Stimulated activated CD4-positive, alpha-beta T cell treated with anti-CD3 and anti-CD28 coated beads, Interleukin-2, amount 100 ng/mL, for 24 hours (primary cell): ENCODE data around the gene SLC2A3.
"Not testable (repeated sequence)": the region's sequence is repeated elsewhere in the genome, so short reads cannot be mapped to it uniquely, and the experiment has no call there.

ENCODE experiments used
- DNase-seq, 2 donors: peaks; one replicate each; pipeline ENCODE4 v3.0.0-alpha.2; 2020

SLC2A3 gene

DNA sequence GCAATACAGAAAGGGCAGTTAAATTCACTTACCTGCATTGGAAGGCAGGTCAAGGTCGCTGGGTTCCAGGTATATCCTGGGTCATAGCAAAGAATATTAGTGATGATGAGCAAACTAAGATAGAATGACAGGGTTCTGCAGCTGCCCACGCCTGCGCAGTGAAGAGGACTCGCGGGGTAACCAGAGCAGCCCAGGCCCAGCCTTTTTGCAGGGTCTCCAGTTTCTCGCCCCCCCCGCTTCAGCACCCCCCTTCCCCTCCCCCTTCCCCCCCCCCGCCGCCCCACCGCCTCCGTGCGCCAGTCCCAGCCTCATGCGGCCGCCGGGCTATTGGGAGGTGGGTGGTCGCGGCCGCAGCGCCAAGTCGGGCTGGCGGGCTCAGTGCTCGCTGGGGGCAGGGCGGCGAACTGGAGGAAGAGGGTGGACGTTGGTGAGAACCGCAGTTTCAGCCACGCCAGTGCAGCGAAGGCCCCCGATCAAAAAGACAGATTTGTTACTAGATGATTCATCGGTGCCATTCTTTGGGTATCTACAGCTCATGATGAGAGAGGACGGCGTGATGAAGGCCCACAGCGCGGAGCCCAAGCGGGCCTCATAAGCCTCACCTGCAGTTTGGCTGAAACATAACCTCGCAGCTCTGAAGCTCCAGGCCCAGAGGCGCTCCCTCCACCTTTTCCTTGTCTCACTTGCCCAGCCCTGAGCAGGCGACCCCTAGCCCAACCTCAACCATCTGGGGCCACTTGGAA lies 20.2 kb downstream of the SLC2A3 start:
- peak in 1 of 2 donors; percentile 47 for DNase-seq

DNA sequence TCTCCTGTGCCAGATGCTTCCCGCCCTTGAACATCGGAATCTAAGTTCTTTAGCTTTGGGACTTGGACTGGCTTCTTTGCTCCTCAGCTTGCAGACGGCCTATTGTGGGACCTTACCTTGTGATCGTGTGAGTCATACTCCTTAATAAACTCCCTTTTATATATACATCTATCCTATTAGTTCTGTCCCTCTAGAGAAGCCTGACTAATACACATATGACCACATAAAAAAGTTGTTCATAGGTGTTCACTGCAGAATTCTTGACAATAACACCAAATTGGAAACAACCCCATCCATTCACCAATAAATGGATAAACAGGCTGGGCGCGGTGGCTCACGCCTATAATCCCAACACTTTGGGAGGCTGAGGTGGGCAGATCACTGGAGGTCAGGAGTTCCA lies 25.9 kb downstream of the SLC2A3 start:
- DNase-seq: not testable (repeated sequence)

DNA sequence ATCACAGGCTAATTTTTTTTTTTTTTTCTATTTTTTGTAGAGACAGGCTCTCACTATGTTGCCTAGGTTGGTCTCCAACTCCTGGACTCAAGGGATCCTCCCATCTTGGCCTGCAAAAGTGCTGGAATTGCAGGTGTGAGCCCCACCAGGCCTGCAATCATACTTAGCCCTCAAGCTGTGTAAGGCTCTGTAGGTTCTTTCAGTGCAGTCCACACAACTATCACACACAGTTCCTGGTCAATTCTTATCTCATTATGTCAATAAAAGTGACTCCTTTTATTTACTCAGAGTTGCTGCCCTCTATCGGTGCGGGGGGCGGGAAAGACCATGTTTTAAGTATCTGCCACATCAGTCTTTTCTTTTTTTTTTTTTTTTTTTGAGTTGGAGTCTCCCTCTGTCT lies 29.0 kb downstream of the SLC2A3 start:
- peak in 1 of 2 donors; percentile 55 for DNase-seq

DNA sequence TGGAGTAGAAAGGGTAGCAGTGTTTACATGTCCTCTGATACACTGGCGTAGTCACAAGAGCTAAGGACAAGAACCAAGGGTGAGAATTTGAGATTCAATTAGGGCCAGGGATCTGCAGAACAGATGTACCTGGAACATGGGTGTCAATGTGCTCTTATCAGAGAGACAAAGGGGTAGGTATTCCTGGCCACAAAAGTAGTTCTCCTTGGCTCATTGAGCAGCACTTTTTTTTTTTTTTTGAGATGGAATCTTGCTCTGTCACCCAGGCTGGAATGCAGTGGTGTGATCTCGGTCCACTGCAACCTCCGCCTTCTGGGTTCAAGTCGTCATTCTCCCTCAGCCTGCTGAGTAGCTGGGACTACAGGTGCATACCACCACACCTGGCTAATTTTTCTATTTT lies 29.7 kb downstream of the SLC2A3 start:
- not testable (repeated sequence) for DNase-seq

DNA sequence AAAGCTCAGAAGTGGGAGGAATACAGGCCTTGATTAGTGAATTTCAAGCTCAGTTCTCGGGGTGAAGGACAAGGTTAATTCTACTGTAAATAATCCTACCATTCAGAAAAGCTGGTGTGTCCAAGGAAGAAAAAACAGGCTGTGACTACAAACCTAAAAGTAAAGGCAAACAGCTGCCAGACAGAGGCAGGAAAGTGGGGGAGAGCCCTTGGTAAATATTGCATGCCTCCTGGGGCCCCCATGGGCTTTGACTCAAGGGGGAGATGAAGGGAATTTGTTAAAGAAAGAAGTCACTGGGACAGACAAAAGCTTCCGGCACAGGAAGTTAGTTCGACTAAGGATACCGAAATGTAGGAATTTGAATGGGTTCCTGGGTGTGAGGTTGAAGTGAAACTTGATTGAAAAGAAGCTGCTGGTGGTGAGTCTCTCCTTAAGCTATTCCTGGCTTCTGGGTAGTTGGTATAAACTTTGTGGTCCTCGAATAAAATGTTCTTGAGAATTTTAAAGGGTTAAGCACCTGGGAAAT lies 30.3 kb downstream of the SLC2A3 start:
- DNase-seq: not testable (repeated sequence)

DNA sequence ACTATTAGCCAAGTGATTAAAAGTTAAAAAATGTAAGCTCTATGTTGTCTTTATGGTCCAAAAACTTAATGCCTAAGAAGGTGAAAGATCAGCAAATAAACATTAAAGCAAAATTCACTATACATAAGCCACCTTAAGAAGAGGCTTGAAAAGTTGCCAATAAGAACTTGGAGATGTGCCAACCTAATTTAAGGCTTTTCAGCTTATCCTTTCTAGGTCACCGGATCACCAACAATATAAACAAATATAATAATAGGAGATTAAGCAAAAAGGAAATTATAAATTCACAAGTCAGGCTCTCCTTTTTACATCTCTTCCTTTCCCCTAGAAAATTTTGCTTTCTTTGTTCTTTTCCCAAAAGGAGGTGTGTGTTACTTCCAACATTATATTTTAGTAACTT lies 30.9 kb downstream of the SLC2A3 start:
- no peak for DNase-seq

DNA sequence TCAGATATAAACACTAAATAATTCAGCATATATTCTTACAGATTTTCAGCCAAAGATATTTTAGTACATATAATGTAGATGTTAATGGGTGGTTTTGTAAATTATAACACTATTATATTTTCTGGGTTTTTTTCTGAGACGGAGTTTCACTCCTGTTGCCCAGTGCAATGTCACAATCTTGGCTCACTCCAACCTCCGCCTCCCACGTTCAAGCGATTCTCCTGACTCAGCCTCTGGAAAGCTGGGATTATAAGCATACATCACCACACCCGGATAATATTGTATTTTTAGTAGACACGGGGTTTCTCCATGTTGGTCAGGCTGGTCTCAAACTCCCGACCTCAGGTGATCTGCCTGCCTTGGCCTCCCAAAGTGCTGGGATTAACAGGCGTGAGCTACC lies 33.6 kb downstream of the SLC2A3 start:
- not testable (repeated sequence) for DNase-seq

DNA sequence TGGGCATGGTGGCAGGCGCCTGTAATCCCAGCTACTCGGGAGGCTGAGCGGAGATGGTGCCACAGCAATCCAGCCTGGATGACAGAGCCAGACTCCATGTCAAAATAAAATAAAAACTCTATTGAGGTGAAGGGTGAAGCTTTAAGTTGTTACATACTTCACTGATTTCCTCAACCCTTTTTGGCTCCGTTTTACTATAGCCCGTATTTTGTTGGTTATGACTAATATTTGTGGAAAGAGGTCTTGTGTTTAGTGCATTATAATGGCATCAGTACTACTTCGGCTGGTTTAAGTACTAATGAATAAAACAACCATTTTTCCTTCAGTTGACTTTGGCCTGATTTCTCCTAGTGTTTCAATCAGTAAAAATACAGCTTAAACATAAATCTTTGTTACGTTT lies 36.2 kb downstream of the SLC2A3 start:
- DNase-seq: no peak

DNA sequence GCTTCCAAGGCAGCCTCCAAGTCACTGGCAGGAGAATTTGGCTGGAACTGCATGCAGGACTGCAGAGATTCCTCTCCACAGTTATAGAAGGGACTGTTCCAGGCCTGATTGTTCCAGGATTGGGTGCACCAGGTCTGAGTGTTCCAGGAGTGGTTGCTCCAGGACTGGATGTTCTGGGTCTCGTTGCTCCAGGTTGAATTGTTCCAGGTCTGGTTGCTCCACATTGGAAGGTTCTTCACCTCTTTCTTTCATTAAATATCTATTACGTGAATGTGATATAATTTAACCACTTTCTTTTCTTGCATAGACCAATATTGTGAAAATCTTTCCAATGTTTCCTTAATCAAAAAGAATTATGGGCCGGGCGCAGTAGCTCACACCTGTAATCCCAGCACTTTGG lies 39.3 kb downstream of the SLC2A3 start:
- not testable (repeated sequence) for DNase-seq

DNA sequence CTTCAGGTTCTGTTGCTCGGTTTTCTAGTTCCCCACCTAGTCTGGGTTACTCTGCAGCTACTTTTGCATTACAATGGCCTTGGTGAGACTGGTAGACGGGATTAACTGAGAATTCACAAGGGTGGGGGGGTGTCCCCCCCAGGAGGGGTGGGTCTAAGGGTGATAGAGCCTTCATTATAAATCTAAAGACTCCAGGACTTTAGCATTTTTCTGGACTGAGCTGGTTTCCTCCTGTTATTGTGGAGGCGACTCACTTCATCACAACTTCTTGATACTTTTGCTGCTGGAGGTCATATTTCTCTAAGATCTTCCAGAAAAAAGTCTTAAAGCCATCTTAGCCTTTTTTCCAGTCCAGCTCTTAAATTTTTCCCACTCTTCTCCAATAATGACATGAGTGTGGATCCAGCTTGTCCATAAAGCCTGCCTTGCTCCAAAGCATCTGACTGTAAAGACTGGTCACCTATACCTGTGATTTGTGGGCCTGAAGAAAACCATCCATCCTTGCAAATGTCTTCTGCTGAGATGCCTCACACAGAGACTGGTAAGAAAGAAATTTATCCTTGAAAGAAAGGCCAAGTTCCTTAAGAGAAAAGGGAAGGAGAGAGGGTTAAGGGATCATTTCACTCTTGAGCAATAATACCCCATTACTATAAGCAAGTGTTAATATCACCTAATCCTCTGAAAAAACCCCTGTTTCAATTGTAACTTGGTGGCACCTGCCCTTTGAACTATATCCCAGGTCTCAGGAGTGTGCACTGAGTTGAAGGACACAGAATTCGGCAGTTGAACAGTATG lies 43.6 kb downstream of the SLC2A3 start:
- DNase-seq: no peak

DNA sequence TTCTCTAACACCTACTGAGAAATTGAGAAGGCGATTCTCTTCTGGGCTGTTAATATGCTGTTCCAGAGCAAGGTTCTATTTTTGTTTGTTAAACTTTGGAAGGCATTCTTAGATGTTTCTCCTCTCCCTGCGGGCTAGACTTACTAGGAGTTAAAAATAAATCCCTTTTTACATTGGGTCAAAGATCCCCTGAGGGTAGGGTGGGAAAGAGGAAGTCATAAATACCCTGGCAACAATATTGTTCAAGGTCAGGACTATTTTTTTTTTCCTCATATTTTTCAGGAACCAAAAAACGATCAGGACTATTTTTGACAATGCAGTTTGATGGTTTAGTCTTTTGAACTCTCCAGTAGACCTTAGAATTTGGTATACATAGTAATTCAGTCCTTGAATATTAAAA lies 51.3 kb downstream of the SLC2A3 start:
- DNase-seq: no peak

DNA sequence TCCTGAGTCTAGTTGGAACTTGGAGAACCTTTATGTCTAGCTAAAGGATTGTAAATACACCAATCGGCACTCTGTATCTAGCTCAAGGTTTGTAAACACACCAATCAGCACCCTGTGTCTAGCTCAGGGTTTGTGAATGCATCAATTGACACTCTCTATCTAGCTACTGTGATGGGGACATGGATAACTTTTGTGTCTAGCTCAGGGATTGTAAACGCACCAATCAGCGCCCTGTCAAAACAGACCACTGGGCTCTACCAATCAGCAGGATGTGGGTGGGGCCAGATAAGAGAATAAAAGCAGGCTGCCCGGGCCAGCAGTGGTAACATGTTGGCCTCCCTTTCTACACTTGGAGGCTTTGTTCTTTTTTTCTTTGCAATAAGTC lies 54.3 kb downstream of the SLC2A3 start:
- DNase-seq: not testable (repeated sequence)

DNA sequence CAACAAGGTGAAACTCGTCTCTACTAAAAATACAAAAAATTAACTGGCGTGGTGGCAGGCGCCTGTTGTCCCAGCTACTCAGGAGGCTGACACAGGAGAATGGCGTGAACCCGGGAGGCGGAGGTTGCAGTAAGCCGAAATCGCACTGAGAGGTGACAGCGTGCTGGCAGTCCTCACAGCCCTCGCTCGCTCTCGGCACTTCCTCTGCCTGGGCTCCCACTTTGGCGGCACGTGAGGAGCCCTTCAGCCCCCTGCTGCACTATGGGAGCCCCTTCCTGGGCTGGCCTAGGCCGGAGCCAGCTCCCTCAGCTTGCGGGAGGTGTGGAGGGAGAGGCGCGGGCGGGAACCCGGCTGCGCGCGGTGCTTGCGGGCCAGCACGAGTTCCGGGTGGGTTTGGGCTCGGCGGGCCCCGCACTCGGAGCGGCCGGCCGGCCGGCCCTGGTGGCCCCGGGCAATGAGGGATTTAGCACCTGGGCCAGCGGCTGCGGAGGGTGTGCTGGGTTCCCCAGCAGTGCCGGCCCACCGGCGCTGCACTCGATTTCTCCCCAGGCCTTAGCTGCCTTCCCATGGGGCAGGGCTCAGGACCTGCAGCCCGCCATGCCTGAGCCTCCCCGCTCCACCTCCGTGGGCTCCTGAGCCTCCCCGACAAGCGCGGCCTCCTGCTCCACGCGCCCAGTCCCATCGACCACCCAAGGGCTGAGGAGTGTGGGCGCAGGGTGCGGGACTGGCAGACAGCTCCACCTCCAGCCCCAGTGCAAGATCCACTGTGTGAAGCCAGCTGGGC lies 54.8 kb downstream of the SLC2A3 start:
- not testable (repeated sequence) for DNase-seq

DNA sequence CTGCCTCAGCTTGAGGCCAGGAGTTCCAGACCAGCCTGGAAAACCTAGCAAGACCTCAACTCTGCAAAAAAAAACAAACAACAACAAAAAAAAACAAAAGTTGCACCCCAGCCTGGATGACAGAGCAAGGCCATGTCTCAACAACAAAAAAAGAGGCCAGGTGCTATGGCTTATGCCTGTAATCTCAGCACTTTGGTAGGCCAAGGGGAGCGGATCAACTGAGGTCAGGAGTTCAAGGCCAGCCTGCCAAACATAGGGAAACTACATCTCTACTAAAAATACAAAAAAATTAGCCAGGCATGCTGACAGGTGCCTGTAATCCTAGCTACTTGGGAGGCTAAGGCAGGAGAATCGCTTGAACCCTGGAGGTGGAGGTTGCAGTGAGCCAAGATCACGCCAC lies 56.7 kb downstream of the SLC2A3 start:
- no peak for DNase-seq

DNA sequence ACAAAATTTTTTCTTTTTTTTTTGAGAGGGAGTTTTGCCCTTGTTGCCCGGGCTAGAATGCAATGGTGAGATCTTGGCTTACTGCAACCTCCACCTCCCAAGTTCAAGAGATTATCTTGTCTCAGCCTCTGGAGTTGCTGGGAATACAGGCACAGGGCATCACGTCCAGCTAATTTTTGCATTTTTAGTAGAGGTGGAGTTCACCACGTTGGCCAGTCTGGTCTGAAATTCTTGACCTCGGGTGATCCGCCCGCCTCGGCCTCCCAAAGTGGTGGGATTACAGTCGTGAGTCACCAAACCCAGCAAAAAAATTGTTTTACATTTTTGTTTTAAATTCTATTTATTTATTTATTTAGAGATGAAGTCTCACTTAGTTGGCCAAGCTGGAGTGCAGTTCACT lies 58.6 kb downstream of the SLC2A3 start:
- no peak for DNase-seq

DNA sequence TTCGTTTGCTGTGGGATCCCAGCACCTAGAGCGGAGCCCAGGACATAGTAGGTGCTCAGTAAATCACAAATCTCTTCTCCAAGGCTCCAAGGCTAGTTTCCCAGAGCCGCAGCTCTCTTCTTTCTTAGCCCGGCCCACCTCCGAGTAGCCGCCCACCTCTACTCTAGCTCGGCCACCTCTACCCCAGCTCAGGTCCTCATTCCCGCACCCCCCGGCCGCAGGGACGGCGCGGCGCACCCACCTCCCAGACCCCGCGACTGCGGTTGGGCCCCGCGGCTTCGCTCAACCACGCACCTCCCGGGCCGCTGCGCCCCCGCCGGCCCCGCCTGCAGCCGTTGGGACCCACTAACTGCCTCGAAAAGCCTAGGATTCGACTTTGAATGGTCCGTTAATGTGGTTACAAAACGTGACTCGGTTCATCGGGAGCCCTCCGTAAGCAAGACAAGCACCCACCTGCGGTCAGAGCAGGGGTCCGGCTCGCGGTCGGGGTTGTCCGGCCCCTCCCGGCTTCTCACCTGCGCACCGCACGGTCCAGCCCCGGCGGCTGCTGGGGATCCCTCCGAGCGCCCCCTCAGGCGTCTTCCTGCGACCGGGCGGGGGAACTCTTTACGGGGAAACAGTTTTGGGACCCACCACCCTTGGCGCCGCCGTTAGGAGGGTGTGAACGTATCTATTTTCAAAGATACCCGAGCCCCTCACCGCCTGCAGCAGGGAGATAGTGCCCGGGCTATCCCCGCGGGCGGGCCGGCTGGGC lies 63.2 kb downstream of the SLC2A3 start, which contains the start of gene SLC2A14:
Gene SLC2A14, minus strand, starts transcription at position 350 of the 754 bp plus-strand sequence. CDS start 3,035 bp downstream, outside the sequence.
- peak in 1 of 2 donors; percentile 21 for DNase-seq

DNA sequence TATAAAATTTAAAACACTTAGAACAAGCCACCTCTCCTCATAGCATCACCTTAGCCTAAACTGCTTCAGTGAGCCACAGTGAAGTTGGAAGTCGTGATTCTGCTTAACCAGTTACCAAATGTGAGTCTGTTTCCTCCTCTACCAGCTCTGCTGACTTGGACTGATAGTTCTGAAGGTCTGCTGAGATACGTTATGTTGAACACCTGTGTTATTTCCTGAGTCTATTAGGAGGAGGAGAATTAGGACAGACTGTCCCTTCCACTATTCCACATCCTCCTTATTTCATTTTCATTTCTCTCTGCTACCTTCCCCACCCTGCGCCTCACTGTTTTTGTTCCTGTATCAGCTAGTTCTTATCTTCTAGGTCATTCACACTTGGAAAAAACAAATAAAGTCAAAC lies 65.7 kb downstream of the SLC2A3 start:
- DNase-seq: no peak
